SK-N-SH treated with all-trans-retinoic acid at 6 μM for 48 hours (cell line): ENCODE measurements around the gene BICDL1.

Source experiments
- ATAC-seq: fragments of 200-7000 bp; cut with Tn5 transposase; 3 replicates; pipeline ENCODE4 v1.9.1; 2020; ENCODE audit warnings: mild to moderate bottlenecking, moderate library complexity
- ARNTL ChIP-seq: fragments of 450-650 bp; formaldehyde crosslinking; IDR thresholded peaks from 2 replicates; pipeline ENCODE4 v1.5.0; 2020; ENCODE audit warnings: low read depth, mild to moderate bottlenecking, moderate library complexity, borderline replicate concordance
- BACH2 ChIP-seq: fragments of 250-450 bp; sonication (Bioruptor Pico); IDR thresholded peaks from 2 replicates; pipeline ENCODE4 v1.9.0; 2021; ENCODE audit warnings: mild to moderate bottlenecking, borderline replicate concordance
- CREB5 ChIP-seq: fragments of 250-450 bp; sonication (Bioruptor Pico); IDR thresholded peaks from 2 replicates; pipeline ENCODE4 v1.5.1; 2020; ENCODE audit warnings: low read depth, mild to moderate bottlenecking, moderate library complexity
- CSDC2 ChIP-seq: fragments of 250-450 bp; sonication (Bioruptor Pico); IDR thresholded peaks from 2 replicates; pipeline ENCODE4 v1.5.0; 2020; ENCODE audit warnings: mild to moderate bottlenecking, moderate library complexity
- ESRRG ChIP-seq: fragments of 250-450 bp; sonication (Bioruptor Pico); IDR thresholded peaks from 2 replicates; pipeline ENCODE4 v1.6.1; 2021; ENCODE audit warnings: mild to moderate bottlenecking
- GLIS3 ChIP-seq: fragments of 250-450 bp; sonication (Bioruptor Pico); IDR thresholded peaks from 2 replicates; pipeline ENCODE4 v1.5.0; 2020; ENCODE audit warnings: mild to moderate bottlenecking, moderate library complexity
- ISL1 ChIP-seq: fragments of 250-450 bp; sonication (Bioruptor Pico); IDR thresholded peaks from 2 replicates; pipeline ENCODE4 v2.1.2; 2022; ENCODE audit warnings: mild to moderate bottlenecking, moderate library complexity
- OSR1 ChIP-seq: fragments of 250-450 bp; sonication (Bioruptor Pico); IDR thresholded peaks from 2 replicates; pipeline ENCODE4 v1.8.0; 2022; ENCODE audit warnings: moderate library complexity, mild to moderate bottlenecking, inconsistent platforms
- PPARA ChIP-seq: fragments of 250-450 bp; sonication (Bioruptor Pico); IDR thresholded peaks from 2 replicates; pipeline ENCODE4 v1.5.0; 2020; ENCODE audit warnings: mild to moderate bottlenecking, borderline replicate concordance
- RARB ChIP-seq: fragments of 250-450 bp; sonication (Bioruptor Pico); IDR thresholded peaks from 2 replicates; pipeline ENCODE4 v1.8.0; 2021; ENCODE audit warnings: mild to moderate bottlenecking, moderate library complexity
- SNAI2 ChIP-seq: fragments of 250-450 bp; sonication (Bioruptor Pico); IDR thresholded peaks from 2 replicates; pipeline ENCODE4 v1.5.0; 2020; ENCODE audit warnings: mild to moderate bottlenecking, moderate library complexity
- TCF4 ChIP-seq: fragments of 250-450 bp; sonication (Bioruptor Pico); IDR thresholded peaks from 2 replicates; pipeline ENCODE4 v1.8.0; 2021; ENCODE audit warnings: mild to moderate bottlenecking, moderate library complexity, borderline replicate concordance
- TOX ChIP-seq: fragments of 250-450 bp; sonication (Bioruptor Pico); IDR thresholded peaks from 2 replicates; pipeline ENCODE4 v1.8.0; 2021; ENCODE audit warnings: mild to moderate bottlenecking, moderate library complexity, borderline replicate concordance
- ZC3H10 ChIP-seq: fragments of 250-450 bp; sonication (Bioruptor Pico); IDR thresholded peaks from 2 replicates; pipeline ENCODE4 v1.5.1; 2021; ENCODE audit warnings: mild to moderate bottlenecking, moderate library complexity
- ZFP3 ChIP-seq: fragments of 250-450 bp; sonication (Bioruptor Pico); IDR thresholded peaks from 2 replicates; pipeline ENCODE4 v1.5.0; 2020; ENCODE audit warnings: mild to moderate bottlenecking, moderate library complexity
- ZFP30 ChIP-seq: fragments of 450-650 bp; formaldehyde crosslinking; IDR thresholded peaks from 2 replicates; pipeline ENCODE4 v1.5.0; 2022; ENCODE audit warnings: mild to moderate bottlenecking, moderate library complexity
- ZNF565 ChIP-seq: fragments of 450-650 bp; formaldehyde crosslinking; conservative IDR thresholded peaks from 2 replicates; pipeline ENCODE4 v1.5.0; 2020; ENCODE audit warnings: low read depth, mild to moderate bottlenecking, moderate library complexity
- ZNF70 ChIP-seq: fragments of 450-650 bp; formaldehyde crosslinking; IDR thresholded peaks from 2 replicates; pipeline ENCODE4 v1.5.0; 2020; ENCODE audit warnings: mild to moderate bottlenecking, moderate library complexity
- ZNF8 ChIP-seq: fragments of 450-650 bp; formaldehyde crosslinking; IDR thresholded peaks from 2 replicates; pipeline ENCODE4 v1.5.0; 2020; ENCODE audit warnings: mild to moderate bottlenecking, moderate library complexity
- TF ChIP-seq, protein P1 (sequence below): fragments of 250-450 bp; sonication (Bioruptor Pico); IDR thresholded peaks from 2 replicates; pipeline ENCODE4 v1.8.0; 2020; ENCODE audit warnings: mild to moderate bottlenecking, moderate library complexity, borderline replicate concordance
- TF ChIP-seq, protein P2 (sequence below): fragments of 250-450 bp; sonication (Bioruptor Pico); IDR thresholded peaks from 2 replicates; pipeline ENCODE4 v1.5.1; 2021; ENCODE audit warnings: mild to moderate bottlenecking, moderate library complexity
- TF ChIP-seq, protein P3 (sequence below): fragments of 250-450 bp; sonication (Bioruptor Pico); IDR thresholded peaks from 2 replicates; pipeline ENCODE4 v1.5.0; 2020; ENCODE audit warnings: mild to moderate bottlenecking, moderate library complexity
- TF ChIP-seq, protein P4 (sequence below): fragments of 250-450 bp; sonication (Bioruptor Pico); IDR thresholded peaks from 2 replicates; pipeline ENCODE4 v1.8.0; 2021; ENCODE audit warnings: low read depth, mild to moderate bottlenecking, moderate library complexity, borderline replicate concordance

BICDL1 gene

DNA sequence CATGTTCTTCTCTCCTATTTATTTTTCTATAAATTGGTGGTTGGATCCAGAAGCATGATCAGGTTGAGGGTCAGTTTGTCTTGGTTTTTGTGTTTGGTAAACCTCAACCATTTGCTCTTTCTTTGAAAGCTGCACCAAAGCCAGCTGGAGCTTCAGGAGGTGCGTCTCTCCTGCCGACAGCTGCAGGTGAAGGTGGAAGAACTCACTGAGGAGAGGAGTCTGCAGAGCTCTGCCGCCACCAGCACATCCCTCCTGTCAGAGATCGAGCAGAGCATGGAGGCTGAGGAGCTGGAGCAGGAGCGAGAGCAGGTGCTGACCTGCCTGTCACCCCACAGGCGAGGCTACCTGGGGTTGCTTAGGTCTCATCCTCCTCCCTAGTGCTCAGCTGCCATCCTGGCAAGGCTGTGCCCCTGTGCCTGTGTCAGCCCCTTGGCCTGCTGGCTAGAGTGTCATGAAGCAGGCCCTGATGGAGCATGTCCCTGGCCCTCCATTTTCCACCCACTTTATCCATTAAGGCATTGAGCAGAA is 82.5 kb downstream of the BICDL1 start (continued):
- TF ChIP-seq SNAI2 (CRISPR knock-in tag) (no peak), ISL1 (CRISPR knock-in tag) (no peak)
- TF ChIP-seq, all 23 proteins: peak for 0

DNA sequence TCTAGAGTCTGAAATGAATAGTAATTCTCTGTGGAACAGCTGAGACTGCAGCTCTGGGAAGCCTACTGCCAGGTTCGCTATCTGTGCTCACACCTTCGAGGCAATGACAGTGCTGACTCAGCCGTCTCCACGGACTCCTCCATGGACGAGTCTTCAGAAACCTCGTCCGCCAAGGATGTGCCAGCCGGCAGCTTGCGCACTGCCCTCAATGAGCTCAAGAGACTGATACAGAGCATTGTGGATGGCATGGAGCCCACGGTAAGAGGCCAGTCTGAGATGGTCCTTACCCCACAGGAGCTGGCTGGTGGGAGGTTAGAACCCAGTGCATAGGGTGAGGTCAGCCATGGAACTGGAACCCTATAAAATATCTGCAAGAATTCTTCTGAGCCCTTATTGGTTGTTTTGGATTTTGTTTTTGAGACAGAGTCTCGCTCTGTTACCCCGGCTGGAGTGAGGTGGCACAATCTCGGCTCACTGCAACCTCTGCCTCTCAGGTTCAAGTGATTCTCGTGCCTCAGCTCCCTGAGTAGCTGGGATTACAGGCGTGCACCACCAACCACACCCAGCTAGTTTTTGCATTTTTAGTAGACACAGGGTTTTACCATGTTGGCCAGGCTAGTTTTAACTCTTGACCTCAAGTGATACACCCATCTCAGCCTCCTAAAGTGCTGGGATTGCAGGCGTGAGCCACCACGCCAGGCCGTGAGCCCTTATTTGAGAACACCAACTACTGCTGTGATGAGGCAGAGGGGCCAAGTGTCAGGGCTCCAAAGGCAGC is 83.6 kb downstream of the BICDL1 start:
- TF ChIP-seq CSDC2 (CRISPR knock-in tag) (no peak), ZFP30 (CRISPR knock-in tag) (no peak), TOX (CRISPR knock-in tag) (no peak), PPARA (no peak), GLIS3 (no peak), OSR1 (no peak), BACH2 (CRISPR knock-in tag) (no peak), ZNF8 (CRISPR knock-in tag) (no peak), ARNTL (CRISPR knock-in tag) (no peak), CREB5 (CRISPR knock-in tag) (no peak)
- TF ChIP-seq, protein P1, sequence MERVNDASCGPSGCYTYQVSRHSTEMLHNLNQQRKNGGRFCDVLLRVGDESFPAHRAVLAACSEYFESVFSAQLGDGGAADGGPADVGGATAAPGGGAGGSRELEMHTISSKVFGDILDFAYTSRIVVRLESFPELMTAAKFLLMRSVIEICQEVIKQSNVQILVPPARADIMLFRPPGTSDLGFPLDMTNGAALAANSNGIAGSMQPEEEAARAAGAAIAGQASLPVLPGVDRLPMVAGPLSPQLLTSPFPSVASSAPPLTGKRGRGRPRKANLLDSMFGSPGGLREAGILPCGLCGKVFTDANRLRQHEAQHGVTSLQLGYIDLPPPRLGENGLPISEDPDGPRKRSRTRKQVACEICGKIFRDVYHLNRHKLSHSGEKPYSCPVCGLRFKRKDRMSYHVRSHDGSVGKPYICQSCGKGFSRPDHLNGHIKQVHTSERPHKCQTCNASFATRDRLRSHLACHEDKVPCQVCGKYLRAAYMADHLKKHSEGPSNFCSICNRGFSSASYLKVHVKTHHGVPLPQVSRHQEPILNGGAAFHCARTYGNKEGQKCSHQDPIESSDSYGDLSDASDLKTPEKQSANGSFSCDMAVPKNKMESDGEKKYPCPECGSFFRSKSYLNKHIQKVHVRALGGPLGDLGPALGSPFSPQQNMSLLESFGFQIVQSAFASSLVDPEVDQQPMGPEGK (CRISPR knock-in tag), result no peak
- ATAC-seq, result no peak

DNA sequence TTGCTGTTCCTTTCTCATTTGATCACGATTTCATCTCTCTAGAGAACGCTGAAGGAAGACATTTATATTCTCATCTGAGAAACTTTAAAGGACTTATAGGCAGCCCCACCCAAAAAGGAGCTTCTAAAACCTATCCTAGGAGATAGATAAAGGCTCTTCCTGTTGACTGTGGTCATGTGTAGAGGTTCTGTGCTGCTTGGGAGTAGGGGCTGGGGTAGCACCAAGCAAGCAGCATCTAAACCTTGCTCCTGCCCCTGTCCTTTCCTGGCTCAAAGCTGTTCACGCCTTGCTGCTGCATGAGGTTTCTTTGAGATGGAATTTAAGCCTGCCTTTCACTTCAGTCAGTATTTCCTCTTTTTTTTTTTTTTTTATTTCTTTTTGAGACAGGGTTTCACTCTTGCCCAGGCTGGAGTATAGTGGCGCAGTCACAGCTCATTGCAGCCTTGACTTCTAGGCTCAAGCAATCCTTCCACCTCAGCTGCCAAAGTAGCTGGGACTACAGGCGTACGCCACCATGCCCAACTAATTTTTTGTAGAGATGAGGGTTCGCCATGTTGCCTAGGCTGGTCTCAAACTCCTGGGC is 86.1 kb downstream of the BICDL1 start:
- TF ChIP-seq, protein P2, sequence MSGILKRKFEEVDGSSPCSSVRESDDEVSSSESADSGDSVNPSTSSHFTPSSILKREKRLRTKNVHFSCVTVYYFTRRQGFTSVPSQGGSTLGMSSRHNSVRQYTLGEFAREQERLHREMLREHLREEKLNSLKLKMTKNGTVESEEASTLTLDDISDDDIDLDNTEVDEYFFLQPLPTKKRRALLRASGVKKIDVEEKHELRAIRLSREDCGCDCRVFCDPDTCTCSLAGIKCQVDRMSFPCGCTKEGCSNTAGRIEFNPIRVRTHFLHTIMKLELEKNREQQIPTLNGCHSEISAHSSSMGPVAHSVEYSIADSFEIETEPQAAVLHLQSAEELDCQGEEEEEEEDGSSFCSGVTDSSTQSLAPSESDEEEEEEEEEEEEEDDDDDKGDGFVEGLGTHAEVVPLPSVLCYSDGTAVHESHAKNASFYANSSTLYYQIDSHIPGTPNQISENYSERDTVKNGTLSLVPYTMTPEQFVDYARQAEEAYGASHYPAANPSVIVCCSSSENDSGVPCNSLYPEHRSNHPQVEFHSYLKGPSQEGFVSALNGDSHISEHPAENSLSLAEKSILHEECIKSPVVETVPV (CRISPR knock-in tag), result no peak
- TF ChIP-seq TCF4, result no peak
- TF ChIP-seq RARB (CRISPR knock-in tag), result no peak
- TF ChIP-seq, protein P3, sequence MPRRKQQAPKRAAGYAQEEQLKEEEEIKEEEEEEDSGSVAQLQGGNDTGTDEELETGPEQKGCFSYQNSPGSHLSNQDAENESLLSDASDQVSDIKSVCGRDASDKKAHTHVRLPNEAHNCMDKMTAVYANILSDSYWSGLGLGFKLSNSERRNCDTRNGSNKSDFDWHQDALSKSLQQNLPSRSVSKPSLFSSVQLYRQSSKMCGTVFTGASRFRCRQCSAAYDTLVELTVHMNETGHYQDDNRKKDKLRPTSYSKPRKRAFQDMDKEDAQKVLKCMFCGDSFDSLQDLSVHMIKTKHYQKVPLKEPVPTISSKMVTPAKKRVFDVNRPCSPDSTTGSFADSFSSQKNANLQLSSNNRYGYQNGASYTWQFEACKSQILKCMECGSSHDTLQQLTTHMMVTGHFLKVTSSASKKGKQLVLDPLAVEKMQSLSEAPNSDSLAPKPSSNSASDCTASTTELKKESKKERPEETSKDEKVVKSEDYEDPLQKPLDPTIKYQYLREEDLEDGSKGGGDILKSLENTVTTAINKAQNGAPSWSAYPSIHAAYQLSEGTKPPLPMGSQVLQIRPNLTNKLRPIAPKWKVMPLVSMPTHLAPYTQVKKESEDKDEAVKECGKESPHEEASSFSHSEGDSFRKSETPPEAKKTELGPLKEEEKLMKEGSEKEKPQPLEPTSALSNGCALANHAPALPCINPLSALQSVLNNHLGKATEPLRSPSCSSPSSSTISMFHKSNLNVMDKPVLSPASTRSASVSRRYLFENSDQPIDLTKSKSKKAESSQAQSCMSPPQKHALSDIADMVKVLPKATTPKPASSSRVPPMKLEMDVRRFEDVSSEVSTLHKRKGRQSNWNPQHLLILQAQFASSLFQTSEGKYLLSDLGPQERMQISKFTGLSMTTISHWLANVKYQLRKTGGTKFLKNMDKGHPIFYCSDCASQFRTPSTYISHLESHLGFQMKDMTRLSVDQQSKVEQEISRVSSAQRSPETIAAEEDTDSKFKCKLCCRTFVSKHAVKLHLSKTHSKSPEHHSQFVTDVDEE, result no peak
- TF ChIP-seq, protein P4, sequence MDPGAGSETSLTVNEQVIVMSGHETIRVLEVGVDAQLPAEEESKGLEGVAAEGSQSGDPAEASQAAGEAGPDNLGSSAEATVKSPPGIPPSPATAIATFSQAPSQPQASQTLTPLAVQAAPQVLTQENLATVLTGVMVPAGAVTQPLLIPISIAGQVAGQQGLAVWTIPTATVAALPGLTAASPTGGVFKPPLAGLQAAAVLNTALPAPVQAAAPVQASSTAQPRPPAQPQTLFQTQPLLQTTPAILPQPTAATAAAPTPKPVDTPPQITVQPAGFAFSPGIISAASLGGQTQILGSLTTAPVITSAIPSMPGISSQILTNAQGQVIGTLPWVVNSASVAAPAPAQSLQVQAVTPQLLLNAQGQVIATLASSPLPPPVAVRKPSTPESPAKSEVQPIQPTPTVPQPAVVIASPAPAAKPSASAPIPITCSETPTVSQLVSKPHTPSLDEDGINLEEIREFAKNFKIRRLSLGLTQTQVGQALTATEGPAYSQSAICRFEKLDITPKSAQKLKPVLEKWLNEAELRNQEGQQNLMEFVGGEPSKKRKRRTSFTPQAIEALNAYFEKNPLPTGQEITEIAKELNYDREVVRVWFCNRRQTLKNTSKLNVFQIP (CRISPR knock-in tag), result no peak
- no peak for TF ChIP-seq SNAI2 (CRISPR knock-in tag)
- TF ChIP-seq ISL1 (CRISPR knock-in tag), result no peak
- no peak for TF ChIP-seq ESRRG (CRISPR knock-in tag)
- no peak for TF ChIP-seq ZFP3
- TF ChIP-seq GLIS3, result no peak
- no peak for TF ChIP-seq ZNF565 (CRISPR knock-in tag)
- no peak for TF ChIP-seq ARNTL (CRISPR knock-in tag)
- no peak for TF ChIP-seq CREB5 (CRISPR knock-in tag)
- TF ChIP-seq BACH2 (CRISPR knock-in tag), result no peak
- TF ChIP-seq ZC3H10, result no peak
- TF ChIP-seq ZNF8 (CRISPR knock-in tag), result no peak
- TF ChIP-seq, protein P1 (CRISPR knock-in tag), result no peak
- no peak for TF ChIP-seq PPARA
- no peak for TF ChIP-seq TOX (CRISPR knock-in tag)
- TF ChIP-seq ZNF70 (CRISPR knock-in tag), result no peak
- ATAC-seq, result no peak
